HK-2 (cell line): ENCODE measurements around the gene C12orf75.
A peak's percentile ranks its signal among the peaks of the same experiment; 100 is the strongest.

Source experiments
- DNase-seq: peaks from one replicate; pipeline ENCODE4 v3.0.0-alpha.2; 2018; ENCODE audit not compliant: unreplicated experiment

Gene C12orf75

DNA sequence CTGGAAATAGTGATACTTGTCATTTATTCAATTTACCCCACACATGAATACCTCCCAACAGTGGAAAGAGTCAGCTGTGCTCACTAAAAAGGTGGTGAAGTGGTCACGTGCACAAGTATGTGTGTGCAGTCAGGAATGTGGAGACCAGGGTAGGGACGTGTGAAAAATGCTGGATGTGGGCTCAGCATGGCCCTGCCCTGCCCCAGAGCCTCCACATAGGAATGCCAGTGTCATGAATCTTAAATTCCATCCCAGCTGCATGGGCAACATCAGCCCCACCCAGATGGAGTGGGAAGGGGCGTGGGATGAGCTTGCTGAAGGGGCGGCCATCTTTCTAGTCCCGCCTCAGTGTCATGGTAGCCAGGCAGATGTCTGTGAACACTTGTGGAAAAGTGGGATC, 87.7 kb downstream of the C12orf75 start:
- peak; percentile 80 for DNase-seq

GRCh38 chr12:105418821-105419291, 88.4 kb downstream of the C12orf75 start:
- DNase-seq = no peak

DNA sequence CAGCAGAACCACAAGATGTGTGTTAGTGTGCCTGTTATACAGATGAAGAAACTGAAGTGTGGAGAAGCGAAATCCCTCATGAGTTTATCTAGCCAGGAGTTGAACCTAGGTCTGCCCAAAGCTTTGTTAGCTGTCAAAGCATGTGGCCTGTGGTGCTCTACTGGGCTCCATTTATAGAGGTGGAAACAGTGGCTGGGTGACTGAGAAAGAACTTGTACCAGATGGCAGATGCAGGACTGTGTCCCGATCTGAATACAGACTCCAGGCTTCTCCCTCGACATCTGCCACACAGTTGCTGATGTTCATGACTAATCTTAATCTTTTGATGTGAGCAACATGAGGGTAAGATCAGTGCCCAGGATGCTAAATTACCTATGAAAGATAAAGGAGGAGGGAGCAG, 89.1 kb downstream of the C12orf75 start:
- no peak for DNase-seq

DNA sequence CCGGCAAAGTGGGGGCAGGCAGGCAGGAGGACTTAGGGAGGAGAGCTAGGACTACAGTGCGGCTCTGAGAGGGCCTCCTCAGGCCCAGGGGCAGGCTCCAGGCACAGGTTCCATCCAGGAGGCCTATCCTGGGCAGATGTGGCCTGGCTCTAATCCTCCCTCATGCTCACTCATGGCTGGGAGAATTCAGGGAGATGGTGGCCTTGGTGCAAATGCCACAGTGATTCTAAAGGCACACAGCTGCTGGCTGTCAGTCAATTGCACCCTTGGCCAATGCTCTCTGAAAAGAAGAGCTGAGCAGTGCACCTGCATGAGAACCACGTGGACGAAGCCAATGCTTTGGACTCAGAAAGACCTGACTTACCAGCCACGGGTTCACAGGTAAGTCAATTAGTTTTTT, 89.6 kb downstream of the C12orf75 start:
- DNase-seq = no peak

DNA sequence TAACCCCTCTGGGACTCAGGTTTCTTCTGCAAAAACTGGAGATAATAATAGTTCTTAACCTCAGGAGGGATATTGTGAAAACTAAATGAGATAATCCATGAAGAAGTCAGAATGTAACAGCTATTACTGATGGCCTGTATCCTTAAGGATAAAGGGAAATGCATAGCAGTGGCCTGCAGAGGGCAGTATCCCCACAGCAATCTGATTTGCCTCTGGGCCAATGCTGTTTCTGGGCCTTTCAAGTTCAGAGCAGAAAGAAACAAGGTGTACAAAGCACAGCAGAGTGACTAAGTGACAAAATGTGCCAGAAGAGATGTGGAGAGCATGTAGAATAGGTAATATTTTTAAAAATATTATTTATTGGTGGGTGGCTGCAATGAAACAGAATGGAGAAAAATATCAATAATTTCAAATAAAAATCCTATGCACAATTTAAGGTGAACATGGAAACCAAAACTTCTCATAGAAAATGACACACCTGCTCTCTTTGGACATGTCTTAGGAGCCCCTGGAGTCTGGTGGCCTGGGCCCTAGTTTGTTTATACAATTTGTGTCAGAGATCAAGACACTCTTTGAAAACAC, 90.3 kb downstream of the C12orf75 start:
- DNase-seq = peak; percentile 56
